Uterus (tissue), 2 donors: ENCODE measurements around the gene VPS37D.

Experiments used
- CTCF ChIP-seq, 4 experiments: fragments of 200-600 bp in 2 of 4; fragments of 450-650 bp in 2 of 4; sonication (generic) in 2 of 4; IDR thresholded peaks; one replicate each; pipeline ENCODE4 v1.5.1; 2016 to 2019; ENCODE audit warnings: antibody characterized with exemption in 4 of 4, mild to moderate bottlenecking in 2 of 4, moderate library complexity in 1 of 4
- POLR2A ChIP-seq, 2 donors: fragments of 450-650 bp; IDR thresholded peaks; one replicate each; pipeline ENCODE4 v1.6.1; 2016; ENCODE audit warnings: antibody characterized with exemption in 2 of 2, mild to moderate bottlenecking in 1 of 2, moderate library complexity in 1 of 2

GRCh38 chr7:73680501-73680900 lies 12.9 kb downstream of the VPS37D start:
- TF ChIP-seq CTCF (IDR thresholded peaks at IDR 0.05) (no peak), POLR2A (IDR thresholded peaks at IDR 0.05) (no peak)
